Body of pancreas (tissue), 4 donors: Measurements from ENCODE around the gene MYLK.

Experiments
- CTCF ChIP-seq, 7 experiments: fragments of 450-650 bp in 4 of 7; fragments of 200-600 bp in 3 of 7; sonication (generic) in 3 of 7; IDR thresholded peaks; one replicate each; pipeline ENCODE4 v1.5.1; 2016 to 2019; ENCODE audit warnings: antibody characterized with exemption in 7 of 7
- POLR2A ChIP-seq, 3 donors: fragments of 450-650 bp; IDR thresholded peaks; one replicate each; pipeline ENCODE4 v1.6.1; 2016; ENCODE audit warnings: antibody characterized with exemption in 3 of 3, mild to moderate bottlenecking in 2 of 3

GRCh38 chr3:123769356-123769743, 114.8 kb downstream of the MYLK start:
- TF ChIP-seq CTCF (IDR thresholded peaks at IDR 0.05) = no peak
- no peak for TF ChIP-seq POLR2A (IDR thresholded peaks at IDR 0.05)
